C1 segment of cervical spinal cord (tissue), 14 donors: ENCODE data around the gene RHOBTB3.
"Not testable (repeated sequence)": the region's sequence is repeated elsewhere in the genome, so short reads cannot be mapped to it uniquely, and the experiment has no call there.

ENCODE experiments used
- DNase-seq, 14 donors: peaks; one replicate each; lab custom pipeline; 2025; lab: John Stamatoyannopoulos, UW

RHOBTB3 gene, protein sequence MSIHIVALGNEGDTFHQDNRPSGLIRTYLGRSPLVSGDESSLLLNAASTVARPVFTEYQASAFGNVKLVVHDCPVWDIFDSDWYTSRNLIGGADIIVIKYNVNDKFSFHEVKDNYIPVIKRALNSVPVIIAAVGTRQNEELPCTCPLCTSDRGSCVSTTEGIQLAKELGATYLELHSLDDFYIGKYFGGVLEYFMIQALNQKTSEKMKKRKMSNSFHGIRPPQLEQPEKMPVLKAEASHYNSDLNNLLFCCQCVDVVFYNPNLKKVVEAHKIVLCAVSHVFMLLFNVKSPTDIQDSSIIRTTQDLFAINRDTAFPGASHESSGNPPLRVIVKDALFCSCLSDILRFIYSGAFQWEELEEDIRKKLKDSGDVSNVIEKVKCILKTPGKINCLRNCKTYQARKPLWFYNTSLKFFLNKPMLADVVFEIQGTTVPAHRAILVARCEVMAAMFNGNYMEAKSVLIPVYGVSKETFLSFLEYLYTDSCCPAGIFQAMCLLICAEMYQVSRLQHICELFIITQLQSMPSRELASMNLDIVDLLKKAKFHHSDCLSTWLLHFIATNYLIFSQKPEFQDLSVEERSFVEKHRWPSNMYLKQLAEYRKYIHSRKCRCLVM

GRCh38 chr5:95730730-95731570 is at the start of gene RHOBTB3:
Gene RHOBTB3 (plus strand): TSS chr5:95731336. CDS start chr5:95731683, 347 bp downstream.
- DNase-seq: peak; percentile 10 to 92 (median 85)

DNA sequence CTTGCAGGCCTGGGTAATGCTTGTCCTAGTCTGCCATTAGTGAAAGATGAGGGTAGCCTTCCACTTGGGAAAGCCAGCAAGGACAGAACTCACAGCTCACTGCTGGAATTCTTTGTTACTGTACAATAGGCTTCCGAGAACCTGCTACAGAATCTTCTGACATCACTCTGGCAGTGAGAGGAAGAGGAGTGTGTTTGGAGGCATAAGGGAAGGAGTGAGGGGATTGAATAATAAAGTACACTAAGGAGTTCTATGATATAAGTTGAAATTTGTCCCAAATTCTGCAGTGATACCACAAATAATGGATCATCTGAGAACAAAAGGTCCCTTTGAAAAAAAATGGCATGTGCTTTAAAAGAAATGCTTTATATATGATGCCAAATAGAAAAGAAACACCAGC is 48.2 kb upstream of the RHOBTB3 start, which contains the start of gene SPATA9:
Gene SPATA9, minus strand, starts transcription at position 101 of the 400 bp plus-strand sequence. CDS start 137 bp downstream, outside the sequence.
- no peak for DNase-seq

- DNase-seq: no peak
These were observed 46.8 kb upstream of the RHOBTB3 start for GRCh38 chr5:95684361-95684760.

GRCh38 chr5:95686651-95687050 is 44.5 kb upstream of the RHOBTB3 start:
- no peak for DNase-seq

DNA sequence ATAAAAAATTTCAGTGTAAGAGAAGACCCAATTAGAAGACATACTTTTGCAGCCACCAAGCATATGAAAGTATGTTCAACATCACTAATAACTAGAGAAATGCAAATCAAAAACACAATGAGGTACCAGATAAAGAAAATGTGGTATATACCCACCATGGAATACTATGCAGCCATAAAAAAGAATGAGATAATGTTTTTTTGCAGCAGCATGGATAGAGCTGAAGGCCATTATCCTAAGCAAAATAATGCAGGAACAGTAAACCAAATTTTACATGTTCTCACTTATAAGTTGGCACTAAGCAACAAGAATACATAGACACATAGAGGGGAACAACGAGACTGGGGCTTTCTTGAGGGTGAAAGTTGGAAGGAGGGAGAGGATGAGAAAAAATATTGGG is 41.5 kb upstream of the RHOBTB3 start:
- DNase-seq: no peak

GRCh38 chr5:95690333-95690732 is 40.8 kb upstream of the RHOBTB3 start:
- DNase-seq: no peak

GRCh38 chr5:95697781-95698681 is 33.1 kb upstream of the RHOBTB3 start:
- DNase-seq: no peak

DNA sequence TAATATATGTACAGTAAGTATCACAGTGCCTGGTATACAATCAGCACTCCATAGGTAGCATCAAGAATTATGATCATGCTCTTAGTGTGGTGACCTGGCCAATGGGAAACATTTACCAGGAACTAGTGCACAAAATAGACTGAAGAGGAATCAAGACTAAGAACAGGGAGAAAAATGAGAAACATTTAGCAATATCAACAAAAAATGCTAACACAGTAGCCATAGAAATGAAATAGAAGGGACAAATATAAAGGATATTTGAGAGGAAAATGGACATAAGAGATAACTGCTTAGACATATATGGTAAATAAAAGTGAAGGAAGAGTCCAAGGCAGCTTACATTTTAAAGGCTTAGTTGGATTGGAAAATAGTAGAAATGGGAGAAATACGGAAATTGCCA is 31.8 kb upstream of the RHOBTB3 start:
- DNase-seq: no peak

DNA sequence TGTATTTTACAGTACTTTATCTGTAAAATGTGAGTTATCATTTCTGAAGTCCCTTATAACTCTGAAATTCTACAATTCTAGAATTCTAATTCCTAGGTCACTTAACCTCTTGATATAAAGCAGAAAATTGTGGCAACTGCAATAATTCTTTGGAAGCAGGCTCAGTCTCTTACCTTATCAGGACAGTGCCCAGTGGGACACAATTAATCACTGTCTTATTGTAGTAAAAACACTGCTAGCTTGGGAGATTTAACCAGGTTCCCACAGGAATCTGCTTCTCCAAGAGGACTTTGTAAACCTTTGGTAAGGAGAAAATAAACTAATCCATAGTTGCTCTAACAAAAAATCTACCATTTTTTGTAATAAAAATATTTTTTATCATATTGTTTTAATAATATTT is 30.1 kb upstream of the RHOBTB3 start:
- DNase-seq: no peak

DNA sequence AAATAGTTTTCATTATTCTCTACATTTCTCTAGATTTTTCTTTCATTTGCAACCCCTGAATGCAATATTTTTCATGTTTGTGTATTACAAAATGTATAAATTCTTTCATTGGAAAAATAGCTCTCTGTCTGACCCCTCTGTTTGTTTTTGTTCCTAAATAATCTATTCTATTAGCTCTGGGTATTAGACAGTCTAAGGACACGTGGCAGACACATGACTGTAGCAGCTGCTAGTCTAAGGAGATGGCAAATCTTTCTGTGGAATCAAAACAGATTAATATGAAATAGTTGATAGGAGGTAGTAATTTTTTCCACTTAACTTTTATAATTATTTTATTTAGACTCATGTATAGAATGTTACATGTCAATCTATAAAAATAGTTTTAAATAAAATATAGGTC is 27.0 kb upstream of the RHOBTB3 start:
- DNase-seq: no peak

DNA sequence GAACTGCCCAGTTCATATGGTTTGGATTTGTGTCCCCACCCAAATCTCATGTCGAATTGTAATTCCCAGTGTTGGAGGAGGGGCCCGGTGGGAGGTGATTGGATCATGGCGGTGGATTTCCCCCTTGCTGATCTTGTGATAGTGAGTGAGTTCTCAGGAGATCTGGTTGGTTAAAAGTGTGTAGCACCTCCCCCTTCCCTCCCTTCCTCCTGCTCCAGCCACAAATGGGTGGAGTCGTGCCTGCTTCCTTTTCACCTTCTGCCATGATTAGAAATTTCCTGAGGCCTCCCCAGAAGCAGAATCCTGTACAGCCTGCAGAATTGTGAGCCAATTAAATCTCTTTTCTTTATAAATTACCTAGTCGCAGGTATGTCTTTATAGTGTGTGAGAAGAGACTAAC is 24.9 kb upstream of the RHOBTB3 start:
- not testable (repeated sequence) for DNase-seq

DNA sequence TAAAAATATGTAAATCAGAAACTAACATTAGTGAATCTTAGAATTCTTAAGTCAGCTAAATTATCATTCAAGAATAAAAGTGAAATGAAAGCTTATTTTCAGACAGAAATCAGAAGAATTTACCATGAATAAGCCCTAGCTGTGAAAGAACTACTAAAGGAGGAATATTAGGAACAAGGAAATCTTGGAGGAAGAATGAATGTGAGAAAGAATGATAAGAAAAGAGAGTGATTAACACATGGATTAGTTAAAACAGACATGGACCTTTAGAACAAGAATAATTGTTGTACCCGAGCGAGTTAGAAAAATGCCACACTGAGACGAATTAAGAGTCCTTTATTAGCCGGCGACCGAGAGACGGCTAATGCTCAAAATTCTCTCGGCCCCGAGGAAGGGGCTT is 24.1 kb upstream of the RHOBTB3 start:
- DNase-seq: no peak

- not testable (repeated sequence) for DNase-seq
These were observed 23.5 kb upstream of the RHOBTB3 start for GRCh38 chr5:95707534-95708188.

- no peak for DNase-seq
These were observed 22.3 kb upstream of the RHOBTB3 start for GRCh38 chr5:95708876-95709275.

DNA sequence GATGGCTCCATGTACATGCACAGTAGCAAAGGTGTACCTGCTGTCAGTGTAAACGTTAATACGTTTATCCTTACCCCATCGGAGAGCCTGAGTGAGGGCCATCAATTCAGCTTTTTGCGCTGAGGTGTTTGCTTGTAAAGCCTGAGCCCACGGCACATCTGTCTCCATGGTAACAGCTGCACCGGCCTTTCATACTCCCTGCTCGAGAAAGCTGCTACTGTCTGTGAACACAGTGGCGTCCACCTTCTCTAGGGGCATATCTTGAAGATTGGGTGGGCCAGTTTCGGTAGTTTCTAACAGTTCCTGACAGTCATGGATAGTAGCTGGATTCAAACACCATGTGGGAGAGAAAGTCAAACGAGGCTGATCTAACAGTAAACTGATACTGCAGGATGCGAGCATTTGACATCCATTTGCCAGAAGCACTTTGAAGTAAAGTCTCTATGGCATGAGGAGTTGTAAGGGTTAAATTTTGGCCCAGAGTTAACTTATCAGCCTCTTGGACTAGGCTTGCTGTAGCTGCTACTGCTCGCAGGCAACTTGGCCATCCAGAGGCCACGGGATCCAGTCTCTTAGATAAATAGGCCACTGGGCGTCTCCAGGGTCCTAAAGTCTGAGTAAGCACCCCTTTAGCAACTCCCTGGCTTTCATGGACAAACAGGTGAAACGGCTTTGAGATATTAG is 21.0 kb upstream of the RHOBTB3 start:
- DNase-seq: peak in 2 of 14 donors; percentile 5 to 12

- DNase-seq: not testable (repeated sequence)
These were observed 20.3 kb upstream of the RHOBTB3 start for GRCh38 chr5:95710651-95711500.

DNA sequence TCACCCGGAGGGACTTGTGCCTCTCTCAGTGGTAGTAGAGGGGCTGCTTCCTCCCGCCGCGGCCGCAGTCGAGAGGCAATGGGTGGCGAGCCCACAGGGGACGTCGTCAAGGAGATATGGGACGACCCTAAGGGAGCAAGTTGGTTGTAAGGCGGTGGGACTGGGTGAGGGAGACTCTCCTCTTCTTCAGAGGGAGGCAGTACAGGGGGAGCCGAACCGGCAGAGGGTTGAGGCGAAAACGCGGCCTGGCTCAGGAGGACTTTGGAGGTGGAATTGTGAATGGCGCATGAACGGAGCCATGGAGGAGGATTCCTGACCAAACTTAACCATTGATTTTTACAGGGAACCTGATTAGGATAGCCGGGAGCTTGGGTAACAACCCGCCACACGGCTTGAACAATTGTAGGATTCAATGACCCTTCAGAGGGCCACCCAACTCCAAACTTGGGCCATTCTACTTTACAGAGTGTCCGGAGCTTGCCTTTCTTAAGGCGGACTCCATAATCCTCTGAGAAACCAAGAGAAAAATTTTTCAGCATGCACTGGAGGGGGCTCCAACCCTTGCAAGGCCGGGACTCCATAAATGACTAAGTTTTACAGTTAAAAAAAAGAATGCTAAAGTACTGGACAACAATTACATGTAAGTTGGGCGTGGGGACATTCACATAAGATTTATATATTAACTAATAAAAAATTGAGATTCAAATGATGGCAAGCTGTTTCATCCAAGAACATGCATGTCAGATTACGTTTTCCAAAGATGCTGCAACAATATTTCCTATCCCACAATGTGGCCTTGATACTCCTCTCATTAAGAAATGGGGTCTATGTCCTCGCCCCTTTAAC is 19.4 kb upstream of the RHOBTB3 start:
- DNase-seq: no peak

DNA sequence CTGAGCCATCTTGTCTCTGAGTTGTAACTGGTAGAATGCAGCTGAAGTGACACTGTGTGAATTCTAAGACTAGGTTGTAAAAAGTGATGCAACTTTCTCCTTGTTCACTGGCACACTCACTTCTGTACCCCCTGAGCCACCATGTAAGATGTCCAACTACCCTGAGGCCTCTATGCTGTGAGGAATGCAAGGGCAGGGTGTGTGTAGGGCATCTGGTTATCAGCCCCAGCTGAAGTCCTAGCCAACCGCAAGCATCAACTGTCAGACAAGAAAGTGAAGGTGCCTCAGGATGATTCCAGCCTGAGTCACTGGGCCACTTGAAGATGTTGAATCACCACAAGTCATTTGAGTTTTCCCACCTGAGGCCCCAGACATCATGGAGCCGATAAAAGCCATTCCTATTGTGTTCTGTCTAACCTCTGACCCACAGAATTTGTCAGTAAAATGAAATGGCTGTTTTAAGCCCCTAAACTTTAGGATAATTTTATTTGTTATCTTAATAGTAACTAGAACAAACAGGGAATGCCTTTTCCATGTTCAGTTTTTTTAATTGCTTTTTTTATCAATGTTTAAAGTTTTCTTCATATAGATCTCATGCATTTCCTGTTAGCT is 18.7 kb upstream of the RHOBTB3 start:
- no peak for DNase-seq
